GM19468 (cell line): Measurements from ENCODE around the gene DPPA5.
"Not testable (repeated sequence)": the region's sequence is repeated elsewhere in the genome, so short reads cannot be mapped to it uniquely, and the experiment has no call there.

Source experiments
- ATAC-seq: cut with Tn5 transposase; IDR thresholded peaks from one replicate; pipeline ENCODE4 v1.9.1; 2021; ENCODE audit warnings: mild to moderate bottlenecking, moderate library complexity, moderate number of reproducible peaks; ENCODE audit not compliant: unreplicated experiment; ENCODE audit errors: extremely low read depth

DPPA5 gene

DNA sequence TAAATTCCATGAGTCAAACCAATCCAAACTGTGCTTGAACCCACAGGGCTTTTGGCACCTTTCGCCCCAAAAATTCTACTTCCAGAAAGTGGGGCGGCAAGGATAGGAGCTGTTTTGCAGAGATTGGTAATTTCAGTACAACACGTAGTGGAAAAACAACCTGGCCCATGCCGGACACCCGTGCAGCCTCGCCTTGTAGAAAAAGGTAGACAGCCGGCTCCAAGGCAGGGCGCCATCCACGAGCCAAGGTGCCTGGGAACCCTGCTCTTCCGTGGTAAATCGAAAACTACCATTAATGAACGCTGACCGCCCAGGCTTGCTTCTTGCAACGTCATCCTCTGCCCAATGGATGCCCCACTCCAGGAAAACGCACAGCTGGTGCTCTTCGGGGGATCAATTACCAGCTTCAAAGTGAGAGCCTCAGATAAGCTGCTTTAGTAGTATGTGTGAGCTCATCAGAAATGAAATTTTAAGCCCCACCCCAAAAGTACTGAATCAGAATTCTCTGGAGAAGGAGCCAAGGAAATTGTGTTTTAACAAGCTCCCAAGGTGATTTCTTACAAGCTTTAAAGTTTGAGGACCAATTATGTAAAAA lies 13.8 kb upstream of the DPPA5 start:
- ATAC-seq = no peak

DNA sequence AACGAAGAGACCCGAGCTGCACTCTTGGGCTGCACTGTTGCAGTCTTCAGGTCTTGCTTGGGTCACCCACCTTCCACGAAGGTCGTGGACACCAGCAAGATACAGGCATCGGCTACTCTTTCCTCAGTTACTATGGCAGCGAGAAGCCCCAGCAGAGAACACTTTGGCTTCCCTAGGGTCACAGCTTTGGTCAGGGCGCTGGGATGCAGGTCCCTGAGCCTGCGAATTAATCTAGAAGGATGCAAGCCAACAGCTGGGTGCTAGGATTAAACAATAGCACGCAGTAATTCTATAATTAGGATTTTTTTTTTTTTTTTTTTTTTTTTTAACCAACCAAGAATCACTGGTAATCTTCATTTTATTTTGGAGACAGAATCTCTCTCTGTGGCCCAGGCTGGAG lies 10.5 kb upstream of the DPPA5 start:
- no peak for ATAC-seq

DNA sequence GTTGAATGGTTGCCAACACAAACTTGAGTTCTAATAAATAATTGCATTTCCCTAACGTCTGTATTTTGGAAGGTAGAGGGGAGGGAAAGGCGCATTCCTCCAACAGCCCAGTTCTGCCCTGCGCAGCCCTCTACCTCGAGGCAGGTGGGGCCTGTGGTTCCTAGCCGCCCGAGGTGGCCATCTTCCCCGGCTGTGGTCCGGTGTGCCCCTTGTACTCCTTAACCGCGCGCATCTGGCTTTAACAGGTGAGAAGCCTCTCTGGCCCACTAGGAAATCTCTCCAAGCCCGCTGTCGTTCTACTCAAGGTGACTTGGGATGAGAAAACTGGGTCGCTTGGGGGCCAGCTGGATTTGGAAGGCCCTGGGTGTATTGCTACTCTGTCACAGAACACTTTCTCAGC lies 10.0 kb upstream of the DPPA5 start:
- ATAC-seq = no peak

DNA sequence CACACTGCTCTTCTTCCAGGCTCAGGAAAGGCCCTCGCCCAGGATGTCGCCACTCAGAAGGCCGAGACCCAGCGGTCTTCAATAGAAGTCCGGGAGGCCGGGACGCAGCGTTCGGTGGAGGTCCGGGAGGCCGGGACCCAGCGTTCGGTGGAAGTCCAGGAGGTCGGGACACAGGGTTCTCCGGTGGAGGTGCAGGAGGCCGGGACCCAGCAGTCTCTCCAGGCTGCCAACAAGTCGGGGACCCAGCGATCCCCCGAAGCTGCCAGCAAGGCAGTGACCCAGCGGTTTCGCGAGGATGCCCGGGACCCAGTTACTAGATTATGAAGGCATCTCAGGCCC lies 9.4 kb upstream of the DPPA5 start:
- ATAC-seq = no peak

DNA sequence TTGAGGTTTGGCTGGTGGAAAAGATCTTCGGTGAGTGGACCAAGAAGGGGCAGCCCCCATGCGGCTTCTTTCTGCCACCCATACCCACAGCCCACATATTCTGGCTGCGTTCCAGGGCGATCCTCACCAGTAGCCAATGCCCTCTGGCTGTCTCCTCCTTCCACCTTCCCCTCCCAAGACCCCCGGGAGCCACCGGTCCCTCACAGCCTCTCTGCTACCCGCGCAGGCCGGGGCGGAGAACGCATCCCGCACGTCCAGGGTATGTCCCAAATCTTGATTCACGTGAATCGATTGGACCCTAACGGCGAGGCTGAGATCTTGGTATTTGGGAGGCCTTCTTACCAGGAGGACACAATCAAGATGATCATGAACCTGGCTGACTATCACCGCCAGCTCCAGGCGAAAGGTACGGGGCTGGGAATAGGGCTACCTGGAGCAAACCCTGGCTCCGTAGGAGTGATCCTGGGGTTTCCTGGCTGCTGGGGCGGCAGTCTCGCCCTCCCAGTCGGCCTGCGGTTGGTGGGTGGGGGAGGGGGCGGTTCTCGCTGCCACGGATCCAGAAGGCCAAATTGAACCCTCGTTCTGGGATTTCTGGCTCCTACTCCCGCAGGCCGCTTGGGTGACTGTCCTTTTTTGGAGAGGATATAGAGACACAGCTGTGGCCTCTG lies 8.9 kb upstream of the DPPA5 start:
- no peak for ATAC-seq

DNA sequence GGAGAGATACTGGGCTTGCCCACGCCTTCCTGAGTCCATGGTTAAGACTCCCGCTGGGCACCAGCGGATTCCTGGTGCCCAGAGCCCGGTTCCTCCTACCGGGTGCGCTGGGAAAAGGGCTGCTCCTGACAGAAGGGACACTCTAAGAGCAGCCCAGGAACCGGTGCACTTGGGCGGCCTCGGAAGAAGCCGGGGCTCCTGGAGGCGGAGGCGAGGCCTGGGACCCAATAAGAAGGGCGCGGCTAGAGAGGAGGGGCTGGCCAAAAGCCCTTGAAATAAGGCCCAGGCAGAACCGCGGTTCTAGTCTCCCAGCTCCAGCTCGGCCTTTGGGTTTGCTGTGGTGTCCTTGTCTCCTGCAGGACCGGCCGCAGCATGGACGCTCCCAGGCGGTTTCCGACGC lies 8.3 kb upstream of the DPPA5 start, which contains the start of gene KHDC3L:
KHDC3L (plus strand) TSS at position 301 of the 400 bp plus-strand sequence; CDS start at position 373, 72 bp downstream.
- no peak for ATAC-seq

DNA sequence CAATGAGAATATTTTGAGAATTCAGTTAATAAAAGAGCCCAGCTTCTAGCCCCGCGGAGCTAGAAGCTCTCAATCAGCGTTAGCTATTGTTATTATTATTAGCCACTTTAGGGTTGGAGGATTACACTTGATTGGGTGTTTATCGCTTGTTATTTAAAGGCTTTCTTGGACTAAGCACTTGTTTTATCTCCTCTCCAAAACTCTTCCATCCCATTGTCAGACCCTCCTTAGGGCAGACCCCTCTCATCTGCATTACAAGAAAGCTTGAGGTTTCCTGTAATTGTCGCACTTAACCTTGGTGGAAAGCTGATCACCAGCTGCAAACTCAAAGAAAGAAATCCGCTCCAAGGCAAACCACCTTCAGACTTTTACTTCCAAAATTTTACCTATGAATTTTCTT lies 4.8 kb downstream of the DPPA5 start:
- no peak for ATAC-seq

DNA sequence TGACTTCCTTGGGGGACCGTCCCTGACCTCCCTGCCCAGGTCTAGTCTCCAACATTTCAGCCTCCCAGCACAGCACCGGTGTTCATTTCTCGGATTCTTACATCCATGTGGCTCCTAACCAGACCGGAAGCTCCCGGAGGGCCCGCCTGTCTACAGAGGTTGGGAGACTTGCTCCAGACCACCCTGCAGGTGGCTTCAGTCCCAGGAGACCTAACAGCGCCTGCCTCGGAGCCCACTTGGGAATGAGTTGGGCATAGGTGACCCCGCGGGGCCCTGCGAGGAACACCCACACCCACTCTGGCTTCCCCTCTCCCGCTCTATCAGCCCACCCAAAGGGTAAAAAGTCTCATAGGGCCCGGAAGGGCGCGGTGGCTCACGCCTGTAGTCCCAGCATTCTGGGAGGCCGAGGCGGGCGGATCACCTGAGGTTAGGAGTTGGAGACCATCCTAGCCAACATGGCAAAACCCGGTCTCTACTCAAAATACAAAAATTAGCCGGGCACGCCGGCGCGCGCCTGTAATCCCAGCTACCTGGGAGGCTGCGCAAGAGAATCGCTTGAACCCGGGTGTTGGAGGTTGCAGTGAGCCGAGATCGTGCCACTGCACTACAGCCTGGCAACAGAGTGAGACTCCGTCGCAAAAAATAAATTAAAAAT lies 5.4 kb downstream of the DPPA5 start:
- no peak for ATAC-seq

DNA sequence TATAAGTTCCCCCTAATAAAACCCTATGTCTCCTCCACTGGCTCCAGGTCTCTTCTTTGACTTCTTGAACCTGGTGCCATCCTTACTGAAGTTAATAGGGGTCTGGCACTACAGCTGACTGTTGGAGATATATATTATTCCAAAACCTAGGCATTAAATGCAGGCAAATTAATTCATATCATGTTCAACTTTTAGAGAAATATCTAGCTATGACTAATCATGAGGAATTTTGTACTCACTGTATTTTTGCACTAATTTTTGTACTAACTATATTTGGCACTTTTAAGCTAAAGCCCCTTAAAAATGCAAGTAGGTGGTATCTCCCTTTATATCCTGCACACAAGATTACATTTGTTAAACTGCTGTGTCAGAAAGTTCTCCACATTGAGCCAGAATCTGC lies 10.9 kb downstream of the DPPA5 start:
- no peak for ATAC-seq

DNA sequence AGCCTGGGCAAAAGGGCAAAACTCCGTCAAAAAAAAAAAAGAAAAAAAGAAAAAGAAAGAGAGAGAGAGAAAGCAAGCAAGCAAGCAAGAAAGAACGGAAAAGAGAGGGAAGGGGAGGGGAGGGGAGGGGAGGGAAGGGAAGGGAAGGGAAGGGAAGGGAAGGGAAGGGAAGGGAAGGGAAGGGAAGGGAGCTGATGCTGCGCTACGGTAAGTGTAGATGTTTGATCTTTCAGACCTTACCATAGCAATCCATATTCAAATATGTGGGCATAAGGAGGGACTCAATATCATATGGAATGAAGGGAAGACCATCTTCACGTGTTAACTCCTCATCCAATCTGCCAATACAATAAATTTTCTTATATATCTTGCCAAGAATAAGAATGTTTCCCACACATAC lies 11.9 kb downstream of the DPPA5 start:
- ATAC-seq = no peak

DNA sequence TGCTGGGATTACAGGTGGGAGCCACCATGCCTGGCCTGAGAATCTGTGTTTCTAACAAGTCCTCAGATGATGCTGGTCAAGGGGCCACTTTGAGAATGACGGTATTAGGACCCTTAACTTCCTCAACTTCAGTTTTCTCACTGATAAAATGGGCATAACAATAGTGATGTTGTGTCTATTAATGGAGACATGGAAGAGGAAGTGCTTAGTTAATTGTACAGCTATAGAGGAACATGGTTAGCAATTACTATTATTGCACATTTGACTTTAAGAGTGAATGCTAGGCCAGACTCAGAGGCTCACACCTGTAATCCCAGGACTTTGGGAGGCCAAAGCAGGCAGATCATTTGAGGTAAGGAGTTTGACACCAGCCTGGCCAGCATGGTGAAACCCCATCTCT lies 12.7 kb downstream of the DPPA5 start:
- no peak for ATAC-seq

DNA sequence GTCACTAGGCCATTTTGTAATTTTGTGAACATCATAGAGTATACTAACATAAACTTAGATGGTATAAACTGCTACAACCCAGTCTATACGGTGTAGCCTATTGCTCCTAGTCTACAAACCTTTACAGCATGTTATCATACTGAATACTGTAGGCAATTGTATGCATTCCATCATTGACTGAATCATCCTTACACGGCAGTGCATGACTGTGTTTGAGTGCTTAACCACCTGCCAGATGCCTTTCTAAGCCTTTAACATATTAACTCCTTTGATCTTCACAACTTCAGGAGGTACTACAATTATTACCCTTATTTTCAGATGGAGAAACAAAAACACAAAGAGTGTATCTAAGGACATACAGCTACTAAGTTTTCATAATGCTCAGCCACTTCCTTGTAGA lies 14.0 kb downstream of the DPPA5 start:
- no peak for ATAC-seq

DNA sequence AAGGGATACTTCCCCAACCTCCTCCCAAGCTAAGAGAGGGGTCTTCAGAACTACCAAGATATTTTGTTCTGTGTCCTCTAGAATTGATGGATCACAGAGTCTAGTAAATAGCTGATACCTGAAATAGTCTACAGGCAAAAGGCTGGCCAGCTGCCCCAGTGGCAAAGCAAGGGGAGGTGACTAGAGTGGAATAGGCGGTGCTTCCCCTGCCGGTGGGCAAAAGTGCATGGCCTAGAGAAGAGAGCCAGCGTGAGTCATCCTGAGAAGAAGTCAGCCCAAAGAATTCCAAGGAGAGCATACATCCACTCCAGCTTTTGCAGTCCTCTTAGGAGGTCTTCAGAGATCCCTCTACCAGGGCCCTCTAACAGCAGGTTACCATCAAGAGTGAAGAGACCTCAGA lies 14.7 kb downstream of the DPPA5 start:
- ATAC-seq = no peak

DNA sequence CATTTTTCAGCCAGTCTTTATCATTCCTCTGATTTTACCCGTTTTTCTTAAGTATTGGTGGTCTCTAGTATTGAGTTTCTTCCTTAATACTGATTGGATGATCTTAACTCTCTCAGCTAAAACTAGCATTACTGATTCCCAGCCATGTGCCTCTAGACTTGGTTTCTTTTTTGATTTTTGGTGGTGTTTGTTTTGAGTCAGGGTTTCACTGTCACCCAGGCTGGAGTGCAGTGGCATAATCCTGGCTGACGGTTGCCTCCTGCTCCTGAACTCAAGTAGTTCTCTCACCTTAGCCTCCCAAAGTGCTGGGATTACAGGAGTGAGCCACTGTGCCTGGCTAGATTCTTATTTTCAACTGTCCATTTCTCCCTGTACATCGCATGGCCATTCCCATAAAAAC lies 24.9 kb downstream of the DPPA5 start:
- no peak for ATAC-seq

DNA sequence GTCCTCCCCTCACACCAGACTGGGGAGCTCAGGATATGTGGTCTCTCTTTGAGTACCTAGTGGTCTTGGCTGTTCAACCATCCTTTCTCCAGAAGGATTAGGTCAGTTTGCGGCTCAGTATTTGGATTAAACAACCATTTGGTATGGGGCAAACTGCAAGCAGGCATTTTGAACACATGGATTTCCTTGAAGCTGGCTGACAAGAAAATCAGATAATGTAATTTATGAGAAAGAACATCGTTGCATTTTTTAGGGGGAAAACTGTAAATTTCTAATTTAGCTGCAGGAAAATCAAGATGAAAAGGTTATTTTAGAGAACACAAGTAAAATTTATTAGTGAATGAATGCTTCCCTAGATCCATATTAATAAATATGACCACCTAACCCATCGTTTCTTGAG lies 25.3 kb downstream of the DPPA5 start:
- ATAC-seq = no peak

DNA sequence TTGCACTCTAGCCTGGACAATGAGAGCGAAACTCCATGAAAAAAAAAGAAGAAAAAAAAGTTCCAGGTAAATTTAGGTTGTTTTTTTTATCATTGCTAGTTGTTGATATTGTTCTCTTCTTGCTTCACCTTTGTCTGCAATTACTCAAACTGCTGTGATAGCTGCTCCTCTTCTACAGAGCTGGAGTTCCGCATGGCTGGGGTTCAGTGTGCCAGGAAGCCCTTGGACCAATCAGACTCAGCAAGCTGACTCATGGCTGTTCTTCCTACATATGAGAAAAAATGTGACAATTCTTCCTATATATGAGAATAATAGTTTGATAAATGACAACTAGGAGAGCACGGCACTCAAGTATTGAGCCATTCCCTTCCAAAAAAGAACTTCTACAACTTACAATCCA lies 28.4 kb downstream of the DPPA5 start:
- ATAC-seq = no peak

DNA sequence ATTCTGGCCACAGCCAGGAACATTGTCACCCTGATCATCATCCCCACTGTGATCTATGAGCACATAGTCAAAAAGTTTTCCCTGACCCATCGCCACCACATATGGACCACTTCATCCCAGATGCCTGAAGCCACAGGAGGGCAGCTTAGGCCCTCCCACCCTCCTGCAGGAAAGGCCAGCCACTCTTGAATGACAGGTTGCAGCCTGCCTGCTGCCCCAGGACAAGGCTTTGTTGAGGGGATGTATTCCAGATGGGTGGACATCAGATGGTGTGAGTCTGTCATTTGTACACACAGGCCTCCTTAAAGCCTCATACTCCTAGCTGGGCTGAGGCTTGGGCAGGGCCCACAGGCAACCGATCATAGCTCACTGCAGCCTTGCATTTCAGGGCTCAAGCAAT lies 30.8 kb downstream of the DPPA5 start:
- ATAC-seq = no peak

DNA sequence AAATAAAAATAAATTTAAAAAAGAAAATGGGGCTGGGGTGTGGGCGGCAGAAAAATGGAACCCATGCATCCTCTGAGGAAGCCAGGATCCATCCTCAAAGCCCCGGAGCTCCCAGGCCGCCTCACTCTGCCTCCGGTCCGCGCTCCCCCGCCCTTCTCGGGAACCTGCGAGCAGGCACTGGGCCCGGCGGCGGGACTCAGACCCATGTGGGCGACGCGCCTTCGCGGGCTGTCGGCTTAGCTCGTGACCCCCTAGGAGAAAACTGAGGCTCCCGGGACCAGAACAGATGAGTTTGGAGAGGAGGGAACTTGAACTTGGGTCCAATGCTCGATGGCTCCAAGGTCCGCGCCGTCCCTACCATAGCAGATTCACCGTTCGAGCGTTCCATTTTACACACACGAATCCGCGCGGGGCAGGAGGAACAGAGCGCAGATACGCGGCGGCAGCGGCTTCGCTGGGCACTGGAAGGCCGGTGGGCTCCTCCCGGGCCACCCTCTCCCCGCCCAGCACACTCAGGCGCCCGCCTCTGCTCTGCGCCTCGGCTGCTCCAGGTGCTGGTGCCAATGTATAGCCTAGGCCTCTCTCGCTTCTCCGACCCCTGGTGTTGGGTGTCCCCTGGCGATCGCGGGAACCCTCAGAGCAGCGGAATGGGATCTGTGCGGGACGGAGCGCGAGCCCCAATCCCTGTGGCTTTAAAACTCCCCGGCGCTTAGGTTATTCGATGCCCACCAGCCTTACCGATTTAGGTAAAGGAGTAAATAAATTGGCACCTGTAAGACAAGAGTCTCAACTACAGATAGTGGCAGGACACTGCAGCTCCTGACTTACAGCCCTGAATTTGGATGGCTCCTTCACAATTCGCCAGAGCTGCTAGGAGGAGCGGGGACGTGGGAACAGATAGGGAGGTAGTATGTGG lies 39.2 kb downstream of the DPPA5 start:
- ATAC-seq = no peak

DNA sequence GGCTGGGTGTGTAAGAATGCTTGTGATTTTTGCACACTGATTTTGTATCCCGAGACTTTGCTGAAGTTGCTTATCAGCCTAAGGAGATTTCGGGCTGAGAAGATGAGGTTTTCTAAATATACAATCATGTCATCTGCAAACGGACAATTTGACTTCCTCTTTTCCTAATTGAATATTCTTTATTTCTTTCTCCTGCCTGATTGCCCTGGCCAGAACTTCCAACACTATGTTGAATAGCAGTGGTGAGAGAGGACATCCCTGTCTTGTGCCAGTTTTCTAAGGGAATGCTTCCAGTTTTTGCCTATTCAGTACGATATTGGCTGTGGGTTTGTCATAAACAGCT lies 43.6 kb downstream of the DPPA5 start:
- not testable (repeated sequence) for ATAC-seq

DNA sequence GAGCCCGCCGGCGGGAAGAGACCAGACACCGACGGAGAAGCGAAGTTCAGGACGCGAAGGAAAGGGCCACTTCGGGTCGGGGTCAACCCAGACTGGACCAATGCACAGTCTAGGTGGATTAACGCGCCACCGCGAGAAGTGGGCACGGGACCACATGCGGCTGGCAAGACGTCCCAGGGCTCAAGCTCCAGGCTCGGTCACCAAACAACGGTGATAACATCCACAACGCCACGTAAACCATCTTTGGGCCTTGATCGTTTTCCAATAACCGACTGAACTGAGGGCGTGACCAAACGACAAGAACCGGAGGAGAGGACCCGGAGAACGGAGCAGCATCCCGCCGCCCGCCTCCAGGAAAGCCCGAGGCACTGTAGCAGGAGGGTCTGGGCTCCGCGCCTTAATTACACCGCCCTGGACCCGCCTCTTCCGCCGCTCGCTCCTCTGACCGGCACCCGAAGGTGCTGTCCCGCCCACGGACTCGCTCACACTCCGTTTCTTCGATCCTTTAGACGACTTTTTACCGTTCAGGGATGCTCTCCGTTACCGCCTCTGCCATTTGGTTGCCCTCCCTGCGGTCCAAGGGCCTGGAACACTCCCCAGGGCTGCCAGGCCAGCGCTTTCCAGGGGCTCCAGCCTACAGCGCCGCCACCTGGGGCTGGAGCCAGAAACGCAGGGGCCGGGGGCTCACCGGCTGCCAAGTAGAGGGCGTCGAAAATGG lies 44.1 kb downstream of the DPPA5 start:
- ATAC-seq = peak; percentile 79

DNA sequence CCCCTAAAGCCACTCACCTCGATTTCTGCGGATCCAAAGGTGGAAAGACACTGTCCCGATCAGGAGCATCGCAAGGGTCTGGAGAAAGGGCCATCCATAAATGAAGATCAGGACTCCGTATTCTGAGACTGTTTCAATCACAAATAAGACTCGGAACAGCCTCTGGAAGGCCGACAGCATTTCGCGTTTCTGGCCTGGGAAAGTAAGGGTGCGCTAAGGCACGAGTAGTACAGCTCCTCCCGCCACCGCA lies 44.6 kb downstream of the DPPA5 start:
- no peak for ATAC-seq
